ENCODE results near the gene ACBD5.

DNA sequence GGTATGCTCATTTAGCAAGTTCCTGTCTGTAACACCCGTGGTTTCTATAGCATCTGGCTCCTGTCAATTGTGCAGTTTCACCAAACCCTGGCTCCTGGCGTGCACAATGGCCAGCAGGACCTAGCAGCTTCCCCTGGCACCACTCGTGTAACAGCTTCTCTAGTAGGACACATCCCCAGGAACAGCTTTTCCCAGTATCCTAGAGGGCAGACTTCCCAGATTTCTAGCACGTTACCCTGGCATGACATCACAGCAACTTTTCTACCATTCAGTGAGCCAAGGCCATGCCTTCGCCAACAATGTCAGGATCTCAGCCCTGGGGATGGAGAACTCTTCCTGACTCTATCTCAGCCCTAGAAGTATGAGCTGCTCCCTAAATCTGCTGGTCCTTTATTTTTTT lies 92.9 kb downstream of the ACBD5 start:
- no peak for TF ChIP-seq CTCF (IDR thresholded peaks at IDR 0.05)
- no peak for TF ChIP-seq POLR2AphosphoS5 (IDR thresholded peaks at IDR 0.05)
- TF ChIP-seq POLR2A (IDR thresholded peaks at IDR 0.05; ENCODE audit: low read depth), result no peak

All from esophagus muscularis mucosa (tissue), 3 donors.